Breast epithelium (tissue), 4 donors: Measurements from ENCODE around the gene MAF. TPM values are rescaled to one million over a fixed set of nuclear protein-coding genes. Genes with fewer than 3 reads are reported as not detected.

Source experiments
- DNase-seq, 2 donors: peaks; one replicate each; pipeline ENCODE4 v3.0.0-alpha.2; 2019; ENCODE audit warnings: low spot score in 2 of 2
- H3K27ac ChIP-seq, 2 donors: fragments of 200-600 bp; sonication (generic) in 1 of 2; one replicate each; pipeline ENCODE4 v1.5.1; 2016 to 2019; ENCODE audit warnings: mild to moderate bottlenecking in 1 of 2
- H3K27me3 ChIP-seq, 2 donors: fragments of 200-600 bp; sonication (generic) in 1 of 2; one replicate each; pipeline versions ENCODE4 v1.5.1 to v1.6.0; 2017 to 2019; ENCODE audit warnings: control low read depth in 1 of 2, mild to moderate bottlenecking in 1 of 2
- H3K36me3 ChIP-seq: fragments of 200-600 bp; one replicate; pipeline ENCODE4 v1.5.1; 2019
- H3K4me1 ChIP-seq, 2 donors: fragments of 200-600 bp; sonication (generic); one replicate each; pipeline ENCODE4 v1.5.1; 2016 to 2019; ENCODE audit warnings: control low read depth in 1 of 2
- H3K4me3 ChIP-seq, 3 donors: fragments of 200-600 bp; sonication (generic); 1 replicate in 2 of 3; 2 replicates in 1 of 3; pipeline ENCODE4 v1.5.1; 2016 to 2019; ENCODE audit warnings: mild to moderate bottlenecking in 3 of 3, moderate library complexity in 2 of 3
- H3K9me3 ChIP-seq, 2 donors: fragments of 200-600 bp; sonication (generic) in 1 of 2; one replicate each; pipeline ENCODE4 v1.5.1; 2016 to 2019; ENCODE audit warnings: control low read depth in 1 of 2
- POLR2A ChIP-seq: fragments of 450-650 bp; IDR thresholded peaks from one replicate; pipeline ENCODE4 v1.6.1; 2016; ENCODE audit warnings: antibody characterized with exemption, mild to moderate bottlenecking, moderate library complexity
- POLR2AphosphoS5 ChIP-seq, 3 donors: sonication (generic); formaldehyde crosslinking; IDR thresholded peaks; one replicate each; pipeline ENCODE4 v1.6.1; 2017; ENCODE audit warnings: antibody characterized with exemption in 3 of 3
- intact Hi-C: fragments of 100-400 bp; cut with DNase I; formaldehyde crosslinking; loops from one replicate; pipeline ENCODE4 v1.15.1; 2023; ENCODE audit warnings: low total_unique reads
- total RNA-seq, 3 donors: library from RNA; depleted of rRNA; stranded (reverse); fragments of >200 nt; gene quantifications; one replicate each; pipeline ENCODE4 v1.1.0, GENCODE V29; 2016
- TF ChIP-seq, protein P1 (sequence below), 3 donors: fragments of 450-650 bp; IDR thresholded peaks; one replicate each; pipeline ENCODE4 v1.5.1; 2016 to 2017; ENCODE audit warnings: antibody characterized with exemption in 3 of 3, mild to moderate bottlenecking in 3 of 3, moderate library complexity in 3 of 3

Gene MAF
- total RNA-seq, 3 donors from 2014 or later: 21.8 to 66.6 (median 37.0) TPM

DNA sequence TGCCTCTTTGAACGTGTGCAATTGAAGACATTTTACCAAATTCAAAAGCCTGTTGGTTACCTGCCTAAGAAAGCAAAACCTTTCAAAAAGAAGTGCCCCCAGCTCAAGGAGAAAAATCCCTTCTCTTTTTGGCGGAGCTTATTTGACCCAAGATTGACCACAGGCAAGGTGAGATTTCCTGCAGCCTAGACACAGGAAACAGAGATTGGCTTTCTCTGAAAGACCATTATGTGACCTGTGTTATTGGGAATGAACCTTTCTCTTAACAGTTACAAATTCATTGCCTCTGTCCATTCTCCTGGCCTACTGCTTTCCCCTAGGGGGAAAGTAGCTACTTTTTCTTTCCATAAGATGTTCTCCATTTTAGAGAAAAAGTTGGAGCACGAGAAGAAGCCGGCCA lies 42.1 kb upstream of the MAF start:
- Histone ChIP-seq H3K27me3 (no peaks in the 10 kb centered on the region), H3K4me1 (no peaks in the 10 kb centered on the region), H3K9me3 (no peaks in the 10 kb centered on the region), H3K4me3 (no peak overlapping the region), H3K27ac (no peak overlapping the region), H3K36me3 (no peaks in the 10 kb centered on the region)
- TF ChIP-seq POLR2A (no peak), POLR2AphosphoS5 (IDR thresholded peaks at IDR 0.05) (no peak)
- TF ChIP-seq, protein P1, sequence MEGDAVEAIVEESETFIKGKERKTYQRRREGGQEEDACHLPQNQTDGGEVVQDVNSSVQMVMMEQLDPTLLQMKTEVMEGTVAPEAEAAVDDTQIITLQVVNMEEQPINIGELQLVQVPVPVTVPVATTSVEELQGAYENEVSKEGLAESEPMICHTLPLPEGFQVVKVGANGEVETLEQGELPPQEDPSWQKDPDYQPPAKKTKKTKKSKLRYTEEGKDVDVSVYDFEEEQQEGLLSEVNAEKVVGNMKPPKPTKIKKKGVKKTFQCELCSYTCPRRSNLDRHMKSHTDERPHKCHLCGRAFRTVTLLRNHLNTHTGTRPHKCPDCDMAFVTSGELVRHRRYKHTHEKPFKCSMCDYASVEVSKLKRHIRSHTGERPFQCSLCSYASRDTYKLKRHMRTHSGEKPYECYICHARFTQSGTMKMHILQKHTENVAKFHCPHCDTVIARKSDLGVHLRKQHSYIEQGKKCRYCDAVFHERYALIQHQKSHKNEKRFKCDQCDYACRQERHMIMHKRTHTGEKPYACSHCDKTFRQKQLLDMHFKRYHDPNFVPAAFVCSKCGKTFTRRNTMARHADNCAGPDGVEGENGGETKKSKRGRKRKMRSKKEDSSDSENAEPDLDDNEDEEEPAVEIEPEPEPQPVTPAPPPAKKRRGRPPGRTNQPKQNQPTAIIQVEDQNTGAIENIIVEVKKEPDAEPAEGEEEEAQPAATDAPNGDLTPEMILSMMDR (IDR thresholded peaks at IDR 0.05): no peak
- intact Hi-C loops: no loop called here
- no peak for DNase-seq

DNA sequence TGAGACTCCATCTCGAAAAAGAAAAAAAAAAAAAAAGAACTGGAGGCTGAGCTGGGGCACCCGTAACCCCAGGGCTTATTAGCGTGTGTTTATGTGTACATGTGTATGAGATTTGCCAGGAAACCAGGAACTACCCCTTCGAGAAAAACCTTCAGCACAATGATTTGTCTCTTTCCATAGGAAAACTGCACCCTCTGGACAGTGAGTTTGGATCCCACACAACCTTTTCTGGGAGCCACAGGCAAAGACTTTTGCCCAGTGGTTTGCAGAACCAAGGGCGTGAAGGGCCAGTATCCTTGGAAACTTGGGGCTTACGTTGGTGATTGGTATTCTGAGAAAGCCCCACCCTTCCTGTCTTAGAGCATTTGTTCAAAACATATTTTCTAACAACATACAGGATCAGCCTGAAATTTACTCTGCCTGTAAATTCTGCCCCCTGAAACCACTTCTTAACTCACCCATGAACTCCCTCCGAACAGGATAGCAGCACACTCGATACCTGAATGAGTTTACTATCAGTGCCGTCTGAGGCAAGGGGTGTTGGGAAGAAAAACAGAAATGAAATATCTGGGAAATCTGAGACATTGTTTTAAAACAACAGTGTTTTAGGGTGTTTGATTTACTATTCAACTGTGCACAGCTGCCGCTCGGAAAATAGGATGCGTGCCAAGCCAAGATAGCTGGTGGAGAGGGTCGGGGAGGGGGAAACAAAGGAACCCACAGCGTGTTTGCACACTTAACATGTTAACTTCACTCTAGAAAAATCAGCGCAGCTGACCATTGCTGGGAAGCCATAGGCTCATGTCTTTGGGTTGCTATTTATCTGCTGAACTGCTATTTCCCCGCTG lies 40.2 kb upstream of the MAF start:
- no peaks in the 10 kb centered on the region for H3K9me3 ChIP-seq
- no peaks in the 10 kb centered on the region for H3K36me3 ChIP-seq
- no peak for DNase-seq
- H3K27ac ChIP-seq: no peak overlapping the region
- no peaks in the 10 kb centered on the region for H3K4me1 ChIP-seq
- intact Hi-C loops: no loop called here
- no peak overlapping the region for H3K4me3 ChIP-seq
- no peaks in the 10 kb centered on the region for H3K27me3 ChIP-seq
- TF ChIP-seq, protein P1 (IDR thresholded peaks at IDR 0.05): no peak
- TF ChIP-seq POLR2A: no peak
- TF ChIP-seq POLR2AphosphoS5 (IDR thresholded peaks at IDR 0.05): no peak

DNA sequence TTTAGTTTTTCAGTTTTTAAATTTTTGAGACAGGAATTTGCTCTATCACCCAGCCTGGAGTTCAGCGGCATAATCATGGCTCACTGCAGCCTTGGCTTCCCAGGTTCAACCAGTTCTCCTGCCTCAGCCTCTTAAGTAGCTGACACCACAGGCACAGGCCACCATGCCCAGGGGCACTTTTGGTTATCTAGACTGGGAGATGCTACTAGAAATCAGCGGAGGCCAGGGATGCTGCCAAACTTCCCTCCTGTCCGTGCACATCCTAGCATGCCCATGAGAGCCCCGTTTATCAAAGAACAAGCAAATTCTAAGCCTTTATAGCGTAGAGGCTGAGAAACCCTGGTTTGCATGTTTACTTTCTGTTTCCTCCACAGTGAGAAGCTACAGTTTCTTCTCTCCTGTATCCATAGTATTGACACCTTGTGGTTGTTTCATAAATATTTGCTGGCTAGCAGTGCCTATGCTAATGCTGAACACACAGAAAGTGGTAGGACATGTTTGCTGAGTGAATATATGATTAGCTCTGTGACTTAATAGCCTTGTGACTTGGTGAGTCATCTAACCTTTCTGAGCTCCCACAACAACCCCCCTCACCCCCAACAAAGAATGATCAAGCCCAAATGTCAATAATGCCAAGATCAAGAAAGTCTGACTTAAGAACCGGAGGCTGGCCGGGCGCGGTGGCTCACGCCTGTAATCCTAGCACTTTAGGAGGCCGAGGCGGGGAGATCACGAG lies 39.2 kb upstream of the MAF start:
- no peaks in the 10 kb centered on the region for H3K36me3 ChIP-seq
- intact Hi-C loops: no loop called here
- TF ChIP-seq POLR2A (no peak), POLR2AphosphoS5 (IDR thresholded peaks at IDR 0.05) (no peak)
- TF ChIP-seq, protein P1 (IDR thresholded peaks at IDR 0.05): no peak
- DNase-seq: no peak
- H3K27ac ChIP-seq: no peak overlapping the region
- no peaks in the 10 kb centered on the region for H3K9me3 ChIP-seq
- H3K4me1 ChIP-seq: no peaks in the 10 kb centered on the region
- no peak overlapping the region for H3K4me3 ChIP-seq
- no peaks in the 10 kb centered on the region for H3K27me3 ChIP-seq

DNA sequence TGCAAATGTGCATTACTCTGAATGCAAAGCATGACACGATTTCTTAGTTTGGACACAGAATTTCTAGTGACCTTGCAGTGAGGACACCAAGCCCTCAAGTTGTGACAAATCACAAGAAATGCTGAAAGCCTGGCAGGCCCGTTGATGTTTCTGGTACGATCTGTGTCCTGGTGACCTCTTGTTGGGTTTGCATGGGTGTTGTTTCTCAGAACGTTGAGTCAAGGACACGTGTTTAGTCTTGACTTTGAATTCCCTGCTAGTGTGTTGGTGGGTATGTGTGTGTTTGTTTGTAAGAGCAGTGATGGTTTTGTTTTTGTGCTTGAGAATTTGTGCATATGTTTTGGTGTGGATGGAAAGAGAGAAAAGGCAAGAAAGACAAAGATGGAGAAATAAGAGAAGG lies 37.8 kb upstream of the MAF start:
- Histone ChIP-seq H3K4me1 (no peaks in the 10 kb centered on the region), H3K27me3 (no peaks in the 10 kb centered on the region), H3K27ac (no peak overlapping the region), H3K36me3 (no peaks in the 10 kb centered on the region), H3K9me3 (no peaks in the 10 kb centered on the region), H3K4me3 (no peak overlapping the region)
- TF ChIP-seq POLR2A (no peak), POLR2AphosphoS5 (IDR thresholded peaks at IDR 0.05) (no peak)
- TF ChIP-seq, protein P1 (IDR thresholded peaks at IDR 0.05): no peak
- intact Hi-C loops: no loop called here
- no peak for DNase-seq

DNA sequence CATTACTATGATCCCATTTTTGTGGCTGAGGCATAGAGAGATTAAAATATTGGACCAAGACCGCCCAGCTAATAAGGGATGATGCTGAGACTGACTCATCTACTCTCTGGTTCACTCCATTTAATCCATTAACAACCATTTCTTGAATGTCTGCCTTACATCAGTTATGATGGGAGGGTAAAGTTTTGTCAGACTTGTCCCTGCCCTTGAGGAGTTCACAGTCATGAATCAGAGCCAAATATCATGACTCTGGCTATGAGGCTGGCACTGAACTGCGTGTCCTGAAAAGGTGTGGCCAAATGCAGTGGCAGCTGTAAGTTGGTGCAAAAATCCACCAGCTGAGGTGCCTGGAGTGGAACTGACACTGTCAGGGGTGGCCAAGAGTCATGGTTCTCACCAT lies 35.0 kb upstream of the MAF start:
- H3K4me1 ChIP-seq: no peaks in the 10 kb centered on the region
- no peak overlapping the region for H3K4me3 ChIP-seq
- no peak for DNase-seq
- H3K27me3 ChIP-seq: no peaks in the 10 kb centered on the region
- no peak overlapping the region for H3K27ac ChIP-seq
- intact Hi-C loops: no loop called here
- H3K9me3 ChIP-seq: no peaks in the 10 kb centered on the region
- no peaks in the 10 kb centered on the region for H3K36me3 ChIP-seq
- TF ChIP-seq, protein P1 (IDR thresholded peaks at IDR 0.05): no peak
- no peak for TF ChIP-seq POLR2A
- TF ChIP-seq POLR2AphosphoS5 (IDR thresholded peaks at IDR 0.05): no peak
